AG09319 (cell line): ENCODE results near the gene PLPPR3.

Experiments
- DNase-seq: peaks from one replicate; pipeline ENCODE4 v3.0.0-alpha.2; 2010; ENCODE audit warnings: low read depth; ENCODE audit errors: extremely low read depth
- TF ChIP-seq, protein P1 (sequence below): IDR thresholded peaks from 2 replicates; pipeline ENCODE4 v1.5.1; 2011; ENCODE audit warnings: low read depth, mild to moderate bottlenecking, inconsistent platforms, low read length, moderate library complexity

Gene PLPPR3

DNA sequence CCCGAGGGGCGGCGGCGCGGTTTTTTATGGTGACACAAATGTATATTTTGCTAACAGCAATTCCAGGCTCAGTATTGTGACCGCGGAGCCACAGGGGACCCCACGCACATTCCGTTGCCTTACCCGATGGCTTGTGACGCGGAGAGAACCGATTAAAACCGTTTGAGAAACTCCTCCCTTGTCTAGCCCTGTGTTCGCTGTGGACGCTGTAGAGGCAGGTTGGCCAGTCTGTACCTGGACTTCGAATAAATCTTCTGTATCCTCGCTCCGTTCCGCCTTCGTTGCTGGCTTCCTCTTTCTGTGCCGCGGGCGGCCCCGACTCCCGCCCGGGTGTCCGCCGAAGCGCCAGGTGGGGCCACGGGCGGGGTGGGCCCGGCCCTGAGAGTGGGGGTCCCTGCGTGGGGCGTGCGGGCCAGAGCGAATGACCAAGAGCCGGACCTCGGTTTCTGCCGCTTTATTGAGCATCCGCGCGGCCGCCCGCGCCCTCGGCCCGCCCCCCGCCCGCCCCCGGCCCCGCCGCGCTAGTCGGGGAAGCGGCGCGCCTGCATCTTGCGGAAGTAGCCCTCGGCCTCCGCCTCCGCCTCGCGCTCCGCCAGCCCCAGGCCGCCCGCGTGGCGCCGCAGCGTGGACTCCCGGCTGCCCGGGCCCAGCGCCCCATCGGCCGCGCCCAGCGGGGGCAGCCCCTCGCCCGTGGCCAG, 9.6 kb downstream of the PLPPR3 start:
- TF ChIP-seq, protein P1, sequence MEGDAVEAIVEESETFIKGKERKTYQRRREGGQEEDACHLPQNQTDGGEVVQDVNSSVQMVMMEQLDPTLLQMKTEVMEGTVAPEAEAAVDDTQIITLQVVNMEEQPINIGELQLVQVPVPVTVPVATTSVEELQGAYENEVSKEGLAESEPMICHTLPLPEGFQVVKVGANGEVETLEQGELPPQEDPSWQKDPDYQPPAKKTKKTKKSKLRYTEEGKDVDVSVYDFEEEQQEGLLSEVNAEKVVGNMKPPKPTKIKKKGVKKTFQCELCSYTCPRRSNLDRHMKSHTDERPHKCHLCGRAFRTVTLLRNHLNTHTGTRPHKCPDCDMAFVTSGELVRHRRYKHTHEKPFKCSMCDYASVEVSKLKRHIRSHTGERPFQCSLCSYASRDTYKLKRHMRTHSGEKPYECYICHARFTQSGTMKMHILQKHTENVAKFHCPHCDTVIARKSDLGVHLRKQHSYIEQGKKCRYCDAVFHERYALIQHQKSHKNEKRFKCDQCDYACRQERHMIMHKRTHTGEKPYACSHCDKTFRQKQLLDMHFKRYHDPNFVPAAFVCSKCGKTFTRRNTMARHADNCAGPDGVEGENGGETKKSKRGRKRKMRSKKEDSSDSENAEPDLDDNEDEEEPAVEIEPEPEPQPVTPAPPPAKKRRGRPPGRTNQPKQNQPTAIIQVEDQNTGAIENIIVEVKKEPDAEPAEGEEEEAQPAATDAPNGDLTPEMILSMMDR, result no peak
- no peak for DNase-seq

DNA sequence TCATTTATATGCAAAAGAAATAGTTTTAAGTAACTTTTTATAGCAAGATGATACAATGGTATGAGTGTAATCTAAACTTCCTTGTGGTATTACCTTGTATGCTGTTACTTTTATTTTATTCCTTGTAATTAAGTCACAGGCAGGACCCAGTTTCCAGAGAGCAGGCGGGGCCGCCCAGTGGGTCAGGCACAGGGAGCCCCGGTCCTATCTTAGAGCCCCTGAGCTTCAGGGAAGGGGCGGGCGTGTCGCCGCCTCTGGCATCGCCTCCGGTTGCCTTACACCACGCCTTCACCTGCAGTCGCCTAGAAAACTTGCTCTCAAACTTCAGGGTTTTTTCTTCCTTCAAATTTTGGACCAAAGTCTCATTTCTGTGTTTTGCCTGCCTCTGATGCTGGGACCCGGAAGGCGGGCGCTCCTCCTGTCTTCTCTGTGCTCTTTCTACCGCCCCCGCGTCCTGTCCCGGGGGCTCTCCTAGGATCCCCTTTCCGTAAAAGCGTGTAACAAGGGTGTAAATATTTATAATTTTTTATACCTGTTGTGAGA, 10.2 kb downstream of the PLPPR3 start:
- no peak for DNase-seq
- TF ChIP-seq, protein P1, result no peak

DNA sequence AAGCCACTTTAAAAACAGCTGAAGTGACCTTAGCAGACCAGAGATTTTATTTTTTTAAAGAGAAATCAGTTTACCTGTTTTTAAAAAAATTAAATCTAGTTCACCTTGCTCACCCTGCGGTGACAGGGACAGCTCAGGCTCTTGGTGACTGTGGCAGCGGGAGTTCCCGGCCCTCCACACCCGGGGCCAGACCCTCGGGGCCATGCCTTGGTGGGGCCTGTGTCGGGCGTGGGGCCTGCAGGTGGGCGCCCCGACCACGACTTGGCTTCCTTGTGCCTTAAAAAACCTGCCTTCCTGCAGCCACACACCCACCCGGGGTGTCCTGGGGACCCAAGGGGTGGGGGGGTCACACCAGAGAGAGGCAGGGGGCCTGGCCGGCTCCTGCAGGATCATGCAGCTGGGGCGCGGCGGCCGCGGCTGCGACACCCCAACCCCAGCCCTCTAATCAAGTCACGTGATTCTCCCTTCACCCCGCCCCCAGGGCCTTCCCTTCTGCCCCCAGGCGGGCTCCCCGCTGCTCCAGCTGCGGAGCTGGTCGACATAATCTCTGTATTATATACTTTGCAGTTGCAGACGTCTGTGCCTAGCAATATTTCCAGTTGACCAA, 10.8 kb downstream of the PLPPR3 start:
- TF ChIP-seq, protein P1, result no peak
- no peak for DNase-seq

DNA sequence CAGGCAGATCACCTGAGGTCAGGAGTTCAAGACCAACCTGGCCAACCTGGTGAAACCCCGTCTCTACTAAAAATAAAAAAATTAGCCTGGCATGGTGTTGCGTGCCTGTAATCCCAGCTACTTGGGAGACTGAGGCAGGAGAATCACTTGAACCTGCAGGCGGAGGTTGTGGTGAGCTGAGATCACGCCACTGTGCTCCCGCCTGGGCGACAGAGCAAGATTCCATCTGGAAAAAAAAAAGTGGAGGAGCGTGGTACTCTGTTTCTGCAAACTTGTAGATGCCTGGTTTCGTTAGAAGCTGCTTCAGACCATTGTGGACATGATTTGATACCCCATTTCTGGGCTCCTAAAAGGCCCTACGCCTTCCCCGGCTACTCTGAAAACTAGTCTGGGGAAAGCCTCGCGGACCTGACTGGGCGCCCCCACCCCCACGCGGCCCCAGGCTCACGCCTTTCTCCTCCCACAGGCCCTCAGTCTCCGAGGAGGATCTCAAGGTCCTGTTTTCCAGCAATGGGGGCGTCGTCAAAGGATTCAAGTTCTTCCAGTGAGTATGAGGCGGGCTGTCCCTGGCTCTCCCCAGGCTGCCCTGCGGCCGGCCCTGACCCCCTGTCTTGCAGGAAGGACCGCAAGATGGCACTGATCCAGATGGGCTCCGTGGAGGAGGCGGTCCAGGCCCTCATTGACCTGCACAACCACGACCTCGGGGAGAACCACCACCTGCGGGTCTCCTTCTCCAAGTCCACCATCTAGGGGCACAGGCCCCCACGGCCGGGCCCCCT, 11.5 kb downstream of the PLPPR3 start:
- TF ChIP-seq, protein P1, result no peak
- no peak for DNase-seq

DNA sequence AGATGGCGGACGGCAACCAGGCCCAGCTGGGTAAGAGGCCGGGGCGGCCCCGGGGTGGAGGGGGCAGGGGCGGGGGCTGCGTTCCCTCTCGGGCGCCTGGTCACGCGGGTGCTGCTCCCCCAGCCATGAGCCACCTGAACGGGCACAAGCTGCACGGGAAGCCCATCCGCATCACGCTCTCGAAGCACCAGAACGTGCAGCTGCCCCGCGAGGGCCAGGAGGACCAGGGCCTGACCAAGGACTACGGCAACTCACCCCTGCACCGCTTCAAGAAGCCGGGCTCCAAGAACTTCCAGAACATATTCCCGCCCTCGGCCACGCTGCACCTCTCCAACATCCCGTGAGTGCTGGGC, 13.4 kb downstream of the PLPPR3 start:
- TF ChIP-seq, protein P1, result no peak
- no peak for DNase-seq

DNA sequence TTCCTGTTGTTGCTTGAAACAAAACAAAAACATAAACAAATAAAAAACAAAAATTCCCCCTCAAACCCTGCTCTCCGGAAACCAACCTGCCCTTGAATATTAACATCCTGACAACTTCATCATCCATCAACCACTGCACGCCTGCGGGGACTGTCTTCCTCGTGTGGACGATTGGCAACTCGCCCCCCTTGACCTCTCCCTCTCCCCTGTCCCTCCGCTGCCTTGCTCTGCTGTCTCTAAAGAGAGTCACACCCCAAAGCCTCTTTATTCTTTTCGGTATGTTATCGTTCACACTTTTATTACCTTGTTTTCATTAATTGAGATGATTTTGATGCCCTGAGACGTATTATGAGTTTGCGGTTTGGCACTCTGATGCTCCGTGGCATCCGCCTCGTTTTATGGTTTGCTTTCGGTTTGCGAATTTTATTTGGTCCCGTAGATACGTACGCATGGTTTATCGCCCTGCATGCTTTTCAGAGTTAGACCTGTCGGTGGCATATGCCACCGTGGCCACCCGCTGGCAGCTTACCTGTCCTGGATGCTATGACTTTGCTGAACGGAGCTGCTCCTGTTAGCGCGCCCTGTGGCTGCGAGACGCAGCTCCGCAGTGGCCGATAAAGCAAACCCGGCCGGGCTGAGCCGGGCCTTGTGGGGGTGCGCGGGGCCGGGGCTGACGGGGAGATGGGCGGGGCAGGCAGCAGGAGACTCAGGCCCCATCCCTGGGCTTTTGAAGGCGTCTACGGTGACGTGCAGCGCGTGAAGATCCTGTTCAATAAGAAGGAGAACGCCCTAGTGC, 13.9 kb downstream of the PLPPR3 start:
- DNase-seq, result no peak
- TF ChIP-seq, protein P1, result no peak
